Right lobe of liver (tissue), 4 donors: ENCODE results near the gene GTF2I.
"Not testable (repeated sequence)": the region's sequence is repeated elsewhere in the genome, so short reads cannot be mapped to it uniquely, and the experiment has no call there.

Experiments
- CTCF ChIP-seq, 4 donors: fragments of 200-600 bp in 3 of 4; fragments of 450-650 bp in 1 of 4; IDR thresholded peaks; one replicate each; pipeline versions ENCODE4 v1.5.1 to v1.8.0; 2016 to 2022; ENCODE audit warnings: antibody characterized with exemption in 4 of 4, mild to moderate bottlenecking in 2 of 4
- POLR2A ChIP-seq: fragments of 450-650 bp; IDR thresholded peaks from one replicate; pipeline ENCODE4 v1.6.1; 2017; ENCODE audit warnings: antibody characterized with exemption, mild to moderate bottlenecking
- donor health status: DM: no; HTN: no; CAD: no.
- donor health status: DM: no; HTN: no; CAD: no.
- donor health status: DM: no; HTN: yes; CAD: no.

GRCh38 chr7:74660202-74660601 lies 2.7 kb downstream of the GTF2I start:
- TF ChIP-seq CTCF (IDR thresholded peaks at IDR 0.05); POLR2A: not testable (repeated sequence)
